Activated CD4-positive, alpha-beta T cell treated with anti-CD3 and anti-CD28 coated beads, Interleukin-2, amount 50 U/mL, for 1 hour (primary cell): ENCODE measurements around the gene NHS.

Experiments used
- DNase-seq: peaks from one replicate; pipeline ENCODE4 v3.0.0-alpha.2; 2020

Gene NHS

DNA sequence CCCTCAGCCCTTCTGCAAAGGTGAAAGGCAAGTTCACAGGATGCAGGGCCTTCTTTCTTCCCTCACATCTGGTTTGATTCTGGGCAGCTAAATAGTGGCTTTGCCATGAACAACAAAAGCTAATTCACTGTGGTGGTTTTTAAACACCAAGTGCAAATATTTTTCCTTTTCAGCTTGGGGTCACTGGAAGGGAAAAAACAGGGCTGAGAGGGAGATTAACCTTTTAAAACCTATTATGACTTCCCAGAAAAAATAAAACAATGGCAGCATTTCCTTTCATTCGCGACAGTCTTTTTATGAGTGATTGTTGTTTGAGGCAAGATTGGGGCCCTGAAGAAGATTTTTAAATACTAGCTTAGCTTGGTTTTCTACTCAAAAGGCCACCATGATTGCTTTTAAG, 258.5 kb downstream of the NHS start:
- DNase-seq, result no peak

DNA sequence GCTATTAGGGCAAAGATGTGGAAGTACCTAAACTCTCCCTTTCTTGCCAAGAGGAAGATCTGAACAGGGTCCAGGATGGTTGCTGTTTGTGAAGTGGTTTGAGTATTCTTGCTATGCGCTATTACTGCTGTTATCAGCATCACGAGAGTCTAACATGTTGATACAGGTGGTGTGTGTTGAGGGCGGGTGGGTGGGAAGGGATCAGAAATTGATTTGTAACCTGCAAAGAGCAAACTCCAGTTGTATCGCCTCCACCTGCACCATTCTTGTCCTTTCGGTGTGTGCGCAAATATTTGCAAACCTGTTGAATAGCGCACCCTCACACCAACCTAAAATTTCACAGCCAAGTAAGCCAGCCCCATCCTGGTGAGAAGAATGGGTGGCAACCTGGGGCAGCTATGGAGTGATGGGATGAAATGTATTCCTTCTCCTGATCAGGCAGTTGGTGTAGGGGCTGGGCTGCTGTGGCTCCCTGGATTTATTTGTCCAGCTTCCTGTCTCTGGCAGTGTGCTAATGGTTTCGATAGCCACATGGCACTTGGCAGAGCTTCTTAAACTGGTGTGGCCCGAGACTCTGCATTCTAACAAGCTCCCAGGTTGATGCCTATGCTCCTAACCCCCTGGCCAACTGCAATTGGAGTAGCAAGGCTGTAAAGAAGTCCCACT, 259.7 kb downstream of the NHS start:
- no peak for DNase-seq

DNA sequence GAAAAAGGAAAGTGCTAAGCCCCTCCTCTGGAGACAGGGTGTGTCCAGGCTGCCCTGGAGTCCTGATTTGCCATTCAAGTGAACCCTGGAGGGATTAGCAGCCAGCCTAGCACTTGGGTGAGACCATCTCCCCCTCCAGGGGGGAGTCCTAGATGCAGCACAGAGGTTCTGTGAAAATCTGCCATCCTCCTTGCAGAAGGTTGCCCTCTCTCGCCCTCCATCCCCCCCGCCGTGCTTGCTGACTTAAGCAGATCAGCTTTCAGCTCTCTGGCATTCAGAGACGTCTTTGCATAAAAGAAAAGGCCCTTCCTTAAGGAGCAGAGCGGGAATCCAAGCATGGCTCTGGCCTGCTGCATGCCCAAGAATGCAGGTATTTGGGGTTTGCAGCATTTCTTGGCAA, 260.2 kb downstream of the NHS start:
- DNase-seq, result no peak

DNA sequence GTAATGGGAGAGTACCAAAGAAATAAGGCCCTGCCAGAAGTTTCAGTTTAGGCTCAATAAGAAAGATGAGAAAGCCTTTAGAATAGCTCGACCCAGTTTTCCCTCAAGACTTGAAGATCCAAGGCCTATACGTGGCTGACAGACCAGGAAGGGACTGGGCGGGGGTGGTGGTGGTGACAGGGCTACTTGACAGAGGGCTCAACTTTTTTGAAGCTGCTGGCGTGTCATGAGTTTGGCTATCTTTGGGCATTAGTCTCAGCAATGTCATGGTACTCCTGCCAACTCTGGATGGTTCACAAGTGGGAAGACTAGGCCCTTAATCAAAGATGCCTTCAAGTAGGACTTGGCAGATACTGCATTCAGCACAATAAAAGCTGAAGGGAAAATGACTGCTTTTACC, 262.2 kb downstream of the NHS start:
- no peak for DNase-seq

DNA sequence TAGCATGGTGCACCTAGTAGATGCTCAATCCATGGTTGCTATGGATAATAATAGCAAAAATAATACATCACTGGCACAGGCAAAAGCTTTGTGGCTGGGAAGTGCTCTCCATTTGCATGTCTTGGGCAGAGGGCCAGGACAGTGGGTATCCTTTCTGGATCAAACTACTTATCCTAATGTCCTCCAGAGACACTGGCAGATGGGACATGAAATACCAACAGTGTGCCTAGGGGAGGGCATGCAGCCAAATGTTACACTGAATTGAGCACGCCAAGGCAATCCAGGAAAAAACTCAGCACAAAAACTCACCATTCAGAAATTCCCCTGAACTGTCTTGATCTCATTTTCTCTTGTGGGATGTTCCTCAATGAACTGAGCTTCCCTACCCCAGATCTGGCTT, 263.7 kb downstream of the NHS start:
- DNase-seq, result no peak

- DNase-seq, result no peak
These were observed 267.9 kb downstream of the NHS start for GRCh38 chrX:17642891-17643290.

DNA sequence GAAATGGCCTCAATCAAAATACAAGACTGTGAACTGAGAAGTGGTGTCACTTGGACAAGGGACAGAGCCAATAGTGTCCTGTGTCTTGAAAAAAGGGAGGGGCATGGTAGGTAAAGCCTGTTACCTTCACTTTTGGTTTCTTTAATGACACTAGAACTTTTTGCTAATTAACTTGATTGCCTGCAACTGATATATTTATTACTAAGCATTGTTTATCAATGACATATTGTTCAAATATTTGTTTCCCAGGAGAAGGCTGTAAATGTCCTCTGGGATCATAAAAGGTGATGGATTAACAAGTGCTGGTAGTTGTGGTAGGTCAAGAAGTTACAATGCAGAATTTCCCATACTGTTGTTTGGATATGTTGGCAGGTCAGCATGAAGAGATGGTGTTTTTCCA, 268.5 kb downstream of the NHS start:
- no peak for DNase-seq

DNA sequence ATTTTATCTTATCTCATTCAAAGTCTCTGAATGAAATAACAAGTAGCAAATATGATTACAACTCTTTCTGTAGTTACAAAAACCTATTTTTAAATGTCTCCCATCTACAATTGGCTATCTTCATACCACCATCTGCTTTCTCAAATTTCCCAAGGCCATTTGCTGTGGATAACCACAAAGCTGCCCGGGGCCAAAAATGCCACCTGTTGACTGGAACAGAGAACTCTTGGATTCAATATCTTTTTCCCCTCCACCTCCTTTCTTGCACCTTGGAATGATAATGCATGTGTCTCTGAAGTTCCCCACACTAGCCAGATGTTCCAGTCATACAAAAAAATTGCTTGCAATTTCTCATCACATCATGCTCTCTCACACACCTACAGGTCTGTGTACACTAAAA, 269.0 kb downstream of the NHS start:
- DNase-seq, result no peak

DNA sequence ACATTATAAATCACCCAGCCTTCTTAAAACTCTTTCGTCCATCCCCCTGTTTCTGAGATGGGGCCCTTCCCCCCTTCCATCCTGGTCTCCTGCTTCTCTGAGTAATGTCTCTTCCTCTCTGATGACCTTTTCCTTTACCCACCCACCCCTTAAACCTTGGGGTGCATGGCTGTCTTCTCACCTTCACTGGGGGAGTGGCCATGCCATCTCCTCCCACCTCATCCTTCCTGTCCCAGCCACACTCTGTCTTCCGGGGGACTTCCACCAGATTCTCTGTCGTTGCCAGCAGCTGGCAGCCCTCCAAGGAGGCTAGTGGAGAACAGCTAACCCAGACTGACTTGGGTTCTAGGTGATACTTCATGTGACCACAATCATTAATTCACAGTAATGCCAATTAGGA, 279.1 kb downstream of the NHS start:
- DNase-seq, result peak; percentile 27

DNA sequence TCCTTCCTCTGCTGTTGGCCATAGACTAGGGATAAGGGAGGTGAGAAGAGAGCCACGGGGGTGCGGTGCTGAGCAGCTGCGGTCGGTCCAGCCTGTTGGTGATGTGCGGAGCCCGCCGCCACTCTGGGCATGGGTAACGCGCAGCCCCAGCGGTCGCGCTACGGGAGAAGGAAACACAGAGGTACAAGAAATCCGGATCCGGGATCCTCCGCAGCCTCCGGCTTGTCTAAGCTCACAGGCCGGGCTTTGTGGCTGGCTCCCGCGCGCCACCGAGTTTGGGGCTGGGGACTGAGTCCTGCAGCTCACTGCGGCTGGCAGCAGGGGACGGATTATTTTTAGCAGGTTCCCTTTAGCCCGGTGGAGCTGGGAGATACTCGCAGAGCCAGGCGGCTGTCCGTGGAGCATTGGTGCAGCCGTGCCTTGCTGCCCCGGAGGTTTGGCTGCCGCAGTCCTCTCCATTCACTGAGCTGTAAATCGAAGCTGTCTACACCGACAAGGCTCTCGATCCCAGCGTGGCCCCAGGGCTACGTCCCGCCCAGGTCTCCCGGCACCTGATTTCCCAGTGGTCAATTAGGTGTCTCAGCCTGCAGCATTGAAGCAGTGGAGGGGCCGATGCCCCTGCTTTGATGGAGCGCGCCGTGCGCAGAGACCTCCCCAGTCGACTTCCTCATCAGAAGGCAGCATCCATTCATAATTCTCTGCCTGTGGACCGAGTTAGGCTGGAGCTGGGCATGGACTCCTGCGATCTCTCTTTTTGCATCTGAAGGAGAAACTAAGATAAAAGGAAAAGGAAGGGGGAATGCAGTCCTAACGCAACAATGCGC, 280.4 kb downstream of the NHS start:
- no peak for DNase-seq

DNA sequence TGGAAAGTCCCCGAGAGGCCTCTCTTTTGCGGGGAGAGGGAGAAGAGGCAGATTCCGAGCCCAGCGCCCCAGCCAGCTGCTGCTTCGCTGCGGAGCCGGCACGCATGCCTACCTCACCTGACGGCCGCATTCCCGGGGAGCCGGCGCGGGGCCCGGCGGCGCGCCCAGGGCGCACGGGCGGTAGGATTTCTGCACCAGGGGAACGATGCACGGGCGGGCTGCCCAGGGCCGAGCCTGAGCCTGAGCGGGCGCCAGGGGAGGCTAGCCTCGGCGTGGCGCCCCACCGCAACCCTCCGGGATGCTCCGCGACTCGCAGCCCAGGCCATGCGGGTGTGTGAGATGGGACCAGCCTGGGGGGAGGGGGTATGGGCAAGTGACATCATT, 281.0 kb downstream of the NHS start:
- DNase-seq, result no peak

- no peak for DNase-seq
These were observed 281.6 kb downstream of the NHS start for GRCh38 chrX:17656556-17656955.

DNA sequence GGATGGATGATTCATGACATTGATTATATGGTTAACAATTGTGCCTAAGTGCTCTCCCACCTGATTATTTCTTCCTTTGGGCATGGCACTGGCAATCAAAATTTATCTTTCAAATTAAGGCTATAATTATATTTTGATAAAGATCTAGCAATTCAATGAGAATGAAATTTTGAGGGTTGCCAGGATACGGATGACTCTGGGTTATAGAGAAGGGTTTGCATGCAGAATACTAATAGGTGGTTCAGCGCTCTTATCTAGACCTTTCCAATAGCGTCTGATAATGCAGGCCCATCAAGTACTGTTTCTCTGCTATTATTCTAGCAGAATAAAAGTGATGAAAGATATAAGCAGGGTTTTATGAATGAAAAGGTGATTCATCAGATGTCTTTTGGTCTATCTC, 287.4 kb downstream of the NHS start:
- no peak for DNase-seq

GRCh38 chrX:17668929-17669328, 293.9 kb downstream of the NHS start:
- no peak for DNase-seq

- DNase-seq, result no peak
These were observed 294.5 kb downstream of the NHS start for GRCh38 chrX:17669458-17669857.

DNA sequence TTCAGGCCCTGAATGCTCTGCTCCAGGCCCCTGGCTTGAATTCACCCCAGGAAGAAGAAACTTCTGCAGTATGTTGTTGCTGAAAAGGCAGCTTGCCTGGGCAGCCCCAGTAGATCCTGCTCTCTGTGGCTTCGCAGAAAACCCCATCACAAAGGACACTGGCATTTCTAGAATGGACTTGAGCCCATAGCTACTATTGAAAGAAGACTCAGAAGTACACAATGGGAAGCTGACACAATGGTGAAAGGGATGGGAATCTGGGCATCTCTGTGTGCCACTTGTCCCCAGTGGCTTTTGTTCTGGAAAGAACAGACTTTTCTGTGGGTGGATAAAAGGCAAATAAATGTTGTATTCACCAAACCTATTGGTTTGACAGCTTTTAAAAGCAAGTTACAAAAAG, 294.9 kb downstream of the NHS start:
- DNase-seq, result no peak

GRCh38 chrX:17670874-17671273, 295.9 kb downstream of the NHS start:
- no peak for DNase-seq

DNA sequence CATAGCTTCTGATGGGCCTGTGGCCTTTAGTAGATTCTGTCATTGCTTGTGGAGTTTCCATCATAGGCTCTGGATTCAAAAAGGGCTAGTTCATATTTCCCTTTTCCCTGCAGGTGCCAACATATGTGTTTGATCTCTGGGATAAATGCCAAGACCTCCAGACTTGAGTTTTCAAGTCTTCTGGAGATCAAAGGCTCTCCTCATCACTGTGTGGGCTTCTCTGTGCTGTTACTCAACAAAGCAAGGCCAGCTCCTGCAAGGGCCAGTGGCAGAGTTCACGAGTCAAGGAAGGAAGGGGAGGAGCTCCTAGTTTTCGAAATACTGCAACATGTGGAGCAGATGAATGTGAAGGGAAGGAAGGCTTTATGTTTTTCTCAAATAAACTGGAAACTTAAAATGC, 299.6 kb downstream of the NHS start:
- no peak for DNase-seq

- no peak for DNase-seq
These were observed 304.3 kb downstream of the NHS start for GRCh38 chrX:17679261-17679660.

DNA sequence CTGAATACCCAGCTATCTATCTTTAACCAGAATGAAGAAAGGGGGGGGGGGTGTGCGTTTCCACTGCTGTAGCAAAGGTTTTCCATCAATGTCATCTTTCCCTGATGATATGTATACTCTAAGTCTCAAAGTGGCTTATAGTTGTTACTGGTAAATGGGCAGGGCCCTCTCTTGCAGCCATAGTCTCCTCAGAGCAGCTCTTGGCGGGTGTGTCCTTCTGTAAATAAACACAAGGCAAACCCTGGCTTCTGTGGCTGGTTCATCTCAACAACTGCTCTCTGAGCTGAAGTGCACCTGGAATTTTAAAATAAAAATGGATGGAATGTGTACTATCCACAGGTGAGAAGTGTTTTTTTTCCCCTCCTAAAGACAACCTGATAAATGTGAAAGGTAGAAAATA, 304.8 kb downstream of the NHS start:
- no peak for DNase-seq

DNA sequence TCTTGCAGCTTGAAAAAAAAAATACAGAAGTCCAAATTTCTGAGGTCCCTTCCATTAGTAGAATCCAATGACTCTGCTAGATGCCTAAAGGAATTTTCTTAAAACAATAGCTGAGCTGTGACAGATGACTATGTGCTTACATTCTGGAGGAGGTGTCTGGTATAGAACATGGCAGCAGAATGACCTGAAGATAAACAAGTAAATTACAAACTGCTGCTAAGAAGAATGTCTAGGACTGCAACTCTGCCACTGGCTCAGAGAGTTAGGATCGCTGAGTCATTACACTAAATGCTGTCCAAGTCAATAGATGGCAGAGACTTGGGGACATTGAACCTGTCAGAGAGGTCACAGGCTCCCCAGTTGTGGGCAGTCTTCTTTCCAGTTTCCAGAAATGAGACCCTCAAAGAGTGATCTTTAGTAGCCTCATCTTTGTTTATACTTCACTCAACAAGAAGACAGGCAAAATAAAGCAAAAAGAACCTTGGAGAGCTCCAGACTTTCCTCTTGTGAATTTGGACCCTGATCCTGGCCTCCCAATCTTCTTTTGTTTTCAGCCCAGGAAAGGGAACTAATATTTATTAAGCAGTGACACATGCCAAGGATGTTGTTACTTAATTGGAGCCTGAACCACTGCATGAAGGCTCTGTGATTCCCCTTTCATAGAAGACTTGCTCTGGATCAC, 305.9 kb downstream of the NHS start:
- no peak for DNase-seq

DNA sequence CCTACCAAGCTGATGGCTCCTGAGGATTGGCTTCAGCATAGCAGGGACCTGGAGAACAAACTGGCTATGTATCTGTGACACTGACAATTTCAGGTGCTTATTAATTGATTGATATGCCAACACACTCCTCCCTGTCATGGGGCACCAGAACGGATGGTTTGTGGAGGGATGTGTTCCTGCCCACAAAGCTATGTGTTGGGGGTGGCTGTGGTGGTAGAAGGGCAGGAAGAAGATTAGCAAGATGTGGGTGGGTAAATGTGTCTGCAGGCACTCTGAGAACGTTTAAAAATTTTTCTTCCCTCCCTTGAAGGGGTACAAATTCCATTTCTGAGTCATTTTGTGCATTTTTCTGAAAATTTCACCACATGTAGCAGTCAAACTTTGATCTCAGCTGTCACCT, 307.3 kb downstream of the NHS start:
- DNase-seq, result no peak

GRCh38 chrX:17685026-17685425, 310.0 kb downstream of the NHS start:
- DNase-seq, result no peak

GRCh38 chrX:17687648-17688047, 312.6 kb downstream of the NHS start:
- no peak for DNase-seq
